ENCODE measurements around the gene C4orf36. TPM values are rescaled to one million over a fixed set of nuclear protein-coding genes. Genes with fewer than 3 reads are reported as not detected.

The C4orf36 gene
- total and polyA plus RNA-seq, 2 of the 8 experiments (the other 6 are each of a cell fraction or from before 2014, with no cell fraction given) = 1.2 to 1.5 TPM

DNA sequence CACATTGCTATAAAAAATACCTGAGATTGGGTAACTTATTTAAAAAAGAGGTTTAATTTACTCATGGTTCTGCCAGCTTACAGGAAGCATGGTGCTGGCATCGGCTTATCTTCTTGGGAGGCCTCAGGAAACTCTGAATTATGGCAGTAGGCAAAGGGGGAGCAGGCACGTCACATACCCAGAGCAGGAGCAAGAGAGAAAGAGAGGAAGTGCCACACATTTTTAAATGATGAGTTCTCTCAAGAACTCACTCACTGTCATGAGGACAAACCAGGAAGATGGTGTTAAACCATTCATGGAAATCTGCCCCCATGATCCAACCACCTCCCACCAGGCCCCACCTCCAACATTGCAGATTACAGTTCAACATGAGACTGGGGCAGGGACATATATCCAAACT is 32.6 kb upstream of the C4orf36 start:
- Histone ChIP-seq H3K36me3 (ENCODE audit: control insufficient read depth in 2 of 4, insufficient read depth in 4 of 4, low read length in 3 of 4) (no peaks in the 10 kb centered on the region), H4K91ac (replicated peaks; ENCODE audit: insufficient read length, low read length) (no peak overlapping the region), H3K4me3 (ENCODE audit: extremely low read depth in 1 of 4, insufficient read depth in 2 of 4, low read depth in 3 of 4, low read length in 4 of 4) (no peak overlapping the region), H3K23me2 (ENCODE audit: low read depth, low read length) (no peaks in the 10 kb centered on the region), H2BK20ac (ENCODE audit: low read length) (no peak overlapping the region), H3K27ac (ENCODE audit: low read depth, low read length) (no peak overlapping the region), H3K23ac (ENCODE audit: insufficient read length) (no peak overlapping the region), H3K56ac (replicated peaks; ENCODE audit: insufficient read length, low read depth, low read length) (no peak overlapping the region), H3K4me2 (ENCODE audit: insufficient read depth in 1 of 2, low read depth in 2 of 2, low read length in 2 of 2) (no peak overlapping the region), H3K4me1 (replicated peaks in 1 of 4; ENCODE audit: control insufficient read depth in 3 of 4, insufficient read depth in 4 of 4, low read length in 3 of 4) (no peaks in the 10 kb centered on the region), H2BK12ac (ENCODE audit: low read depth, low read length) (no peak overlapping the region), H2BK15ac (ENCODE audit: low read length) (no peak overlapping the region), H2BK120ac (replicated peaks; ENCODE audit: low read depth, low read length) (no peak overlapping the region), H4K8ac (ENCODE audit: extremely low read depth, insufficient read depth, low read length) (no peak overlapping the region), H2AFZ (ENCODE audit: low read length) (no peak overlapping the region), H3K9me3 (ENCODE audit: insufficient read depth in 2 of 2, low read depth in 1 of 2, low read length in 1 of 2) (no peaks in the 10 kb centered on the region), H2BK5ac (ENCODE audit: low read depth, low read length) (no peak overlapping the region), H3K27me3 (replicated peaks in 1 of 4; ENCODE audit: control insufficient read depth in 3 of 4, extremely low read depth in 1 of 4, insufficient read depth in 3 of 4, low read length in 3 of 4) (no peaks in the 10 kb centered on the region), H3K18ac (ENCODE audit: extremely low read depth, low read length) (no peak overlapping the region), H3K14ac (ENCODE audit: insufficient read length) (no peak overlapping the region), H4K20me1 (replicated peaks in 1 of 2; ENCODE audit: control insufficient read depth in 1 of 2, insufficient read depth in 2 of 2, low read length in 2 of 2) (no peaks in the 10 kb centered on the region), H3K9ac (replicated peaks in 1 of 4; ENCODE audit: extremely low read depth in 1 of 4, low read depth in 3 of 4, low read length in 3 of 4) (no peak overlapping the region), H4K5ac (ENCODE audit: insufficient read length, low read depth, low read length) (no peak overlapping the region), H2AK5ac (ENCODE audit: low read depth, low read length) (no peak overlapping the region), H3K79me1 (ENCODE audit: low read depth, low read length) (no peaks in the 10 kb centered on the region), H3K4ac (replicated peaks; ENCODE audit: insufficient read length, low read depth, low read length) (no peak overlapping the region), H3K79me2 (ENCODE audit: control insufficient read depth in 1 of 2, insufficient read depth in 2 of 2, low read length in 2 of 2) (no peaks in the 10 kb centered on the region)
- ChIA-PET CTCF (ENCODE audit: partially characterized antibody) (interaction anchor here (1.0 to 3.9 kb wide), 5 partner anchors 36 to 429 kb away, joined by 3 to 24 read pairs (median 3); no protein-coding TSS in a partner anchor), POLR2A (ENCODE audit: partially characterized antibody) (no interaction called here)
- FAIRE-seq (no peak), DNase-seq (ENCODE audit: low read depth in 1 of 2, low spot score in 2 of 2) (no peak)
- 90% methylated on average over 2 of the region's 2 CpGs; no CpG with 5 or more reads in 1 of the 2 experiments for WGBS, 2 experiments (ENCODE audit: extremely low coverage in 1 of 2, insufficient coverage in 1 of 2, insufficient read length in 1 of 2, insufficient replicate concordance in 2 of 2, low coverage in 1 of 2, low lambda C conversion rate in 2 of 2, missing lambda C conversion rate in 1 of 2)
- TF ChIP-seq TAF1 (IDR thresholded peaks at IDR 0.05; ENCODE audit: low read depth, low read length) = no peak
- no peak for TF ChIP-seq KDM4A (IDR thresholded peaks at IDR 0.05; ENCODE audit: low read depth, low read length, severe bottlenecking)
- no peak for TF ChIP-seq TBP (IDR thresholded peaks at IDR 0.05; ENCODE audit: low read depth, low read length)
- TF ChIP-seq BACH1 (IDR thresholded peaks at IDR 0.05; ENCODE audit: low read length) = no peak
- TF ChIP-seq SIX5 (IDR thresholded peaks at IDR 0.05; ENCODE audit: low read depth, low read length) = no peak
- TF ChIP-seq CEBPB (IDR thresholded peaks at IDR 0.05; ENCODE audit: low read depth, low read length) = no peak
- no peak for TF ChIP-seq SP4 (IDR thresholded peaks at IDR 0.05; ENCODE audit: low read length)
- TF ChIP-seq CBX8 (IDR thresholded peaks at IDR 0.05; ENCODE audit: borderline replicate concordance, low read depth, low read length) = no peak
- TF ChIP-seq RFX5 (IDR thresholded peaks at IDR 0.05; ENCODE audit: borderline replicate concordance, low read depth, low read length) = no peak
- no peak for TF ChIP-seq CBX5 (IDR thresholded peaks at IDR 0.05; ENCODE audit: low read depth, low read length)
- no peak for TF ChIP-seq YY1 (IDR thresholded peaks at IDR 0.05; ENCODE audit: low read depth, low read length)
- TF ChIP-seq, protein P1, sequence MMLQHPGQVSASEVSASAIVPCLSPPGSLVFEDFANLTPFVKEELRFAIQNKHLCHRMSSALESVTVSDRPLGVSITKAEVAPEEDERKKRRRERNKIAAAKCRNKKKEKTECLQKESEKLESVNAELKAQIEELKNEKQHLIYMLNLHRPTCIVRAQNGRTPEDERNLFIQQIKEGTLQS (IDR thresholded peaks at IDR 0.05; ENCODE audit: insufficient read depth, low read depth, low read length) = no peak
- no peak for TF ChIP-seq SP2 (IDR thresholded peaks at IDR 0.05; ENCODE audit: low read length)
- no peak for TF ChIP-seq KDM5A (IDR thresholded peaks at IDR 0.05; ENCODE audit: low read length)
- TF ChIP-seq HDAC6 (IDR thresholded peaks at IDR 0.05; ENCODE audit: low read depth, low read length) = no peak
- TF ChIP-seq HDAC2 (IDR thresholded peaks at IDR 0.05; ENCODE audit: borderline replicate concordance in 1 of 2, low read depth in 2 of 2, low read length in 2 of 2) = no peak

All from H1 (cell line).